Body of pancreas (tissue), 4 donors: ENCODE measurements around the gene CHST13.

Experiments
- POLR2A ChIP-seq, 3 donors: fragments of 450-650 bp; IDR thresholded peaks; one replicate each; pipeline ENCODE4 v1.6.1; 2016; ENCODE audit warnings: antibody characterized with exemption in 3 of 3, mild to moderate bottlenecking in 2 of 3
- TF ChIP-seq, protein P1 (sequence below), 7 experiments: fragments of 450-650 bp in 4 of 7; fragments of 200-600 bp in 3 of 7; sonication (generic) in 3 of 7; IDR thresholded peaks; one replicate each; pipeline ENCODE4 v1.5.1; 2016 to 2019; ENCODE audit warnings: antibody characterized with exemption in 7 of 7

- TF ChIP-seq, protein P1, sequence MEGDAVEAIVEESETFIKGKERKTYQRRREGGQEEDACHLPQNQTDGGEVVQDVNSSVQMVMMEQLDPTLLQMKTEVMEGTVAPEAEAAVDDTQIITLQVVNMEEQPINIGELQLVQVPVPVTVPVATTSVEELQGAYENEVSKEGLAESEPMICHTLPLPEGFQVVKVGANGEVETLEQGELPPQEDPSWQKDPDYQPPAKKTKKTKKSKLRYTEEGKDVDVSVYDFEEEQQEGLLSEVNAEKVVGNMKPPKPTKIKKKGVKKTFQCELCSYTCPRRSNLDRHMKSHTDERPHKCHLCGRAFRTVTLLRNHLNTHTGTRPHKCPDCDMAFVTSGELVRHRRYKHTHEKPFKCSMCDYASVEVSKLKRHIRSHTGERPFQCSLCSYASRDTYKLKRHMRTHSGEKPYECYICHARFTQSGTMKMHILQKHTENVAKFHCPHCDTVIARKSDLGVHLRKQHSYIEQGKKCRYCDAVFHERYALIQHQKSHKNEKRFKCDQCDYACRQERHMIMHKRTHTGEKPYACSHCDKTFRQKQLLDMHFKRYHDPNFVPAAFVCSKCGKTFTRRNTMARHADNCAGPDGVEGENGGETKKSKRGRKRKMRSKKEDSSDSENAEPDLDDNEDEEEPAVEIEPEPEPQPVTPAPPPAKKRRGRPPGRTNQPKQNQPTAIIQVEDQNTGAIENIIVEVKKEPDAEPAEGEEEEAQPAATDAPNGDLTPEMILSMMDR (IDR thresholded peaks at IDR 0.05) = no peak
- no peak for TF ChIP-seq POLR2A (IDR thresholded peaks at IDR 0.05)
Measured at GRCh38 chr3:126488886-126489569, 34.9 kb upstream of the CHST13 start.
